Mesenchymal stem cell (in vitro differentiated cells and primary cell): ENCODE results near the gene QPRT.

Experiments used
- DNase-seq: peaks from one replicate; pipeline ENCODE4 v3.0.0-alpha.2; 2013
- H2AFZ ChIP-seq: one replicate; pipeline ENCODE4 v1.6.1; 2013; ENCODE audit warnings: low read depth, mild to moderate bottlenecking, control low read depth, inconsistent platforms, low read length, moderate library complexity
- H2AK5ac ChIP-seq: 2 replicates; pipeline ENCODE4 v1.6.1; 2013; ENCODE audit warnings: low read length, moderate library complexity, mild to moderate bottlenecking, inconsistent platforms; ENCODE audit not compliant: severe bottlenecking
- H2BK120ac ChIP-seq: one replicate; pipeline ENCODE4 v1.6.1; 2013; ENCODE audit warnings: low read depth, mild to moderate bottlenecking, inconsistent platforms, low read length, moderate library complexity
- H2BK12ac ChIP-seq, 2 experiments: one replicate each; pipeline ENCODE4 v1.6.1; 2013; ENCODE audit warnings: inconsistent platforms in 2 of 2, low read length in 2 of 2, mild to moderate bottlenecking in 2 of 2, moderate library complexity in 2 of 2, control low read depth in 1 of 2
- H2BK15ac ChIP-seq: one replicate; pipeline ENCODE4 v1.6.1; 2013; ENCODE audit warnings: mild to moderate bottlenecking, low read depth, inconsistent platforms; ENCODE audit not compliant: poor library complexity, severe bottlenecking
- H2BK5ac ChIP-seq: 2 replicates; pipeline ENCODE4 v1.6.1; 2013; ENCODE audit warnings: low read depth, mild to moderate bottlenecking, low read length, control low read depth, inconsistent platforms; ENCODE audit not compliant: poor library complexity, severe bottlenecking
- H3K14ac ChIP-seq, 2 experiments: one replicate each; pipeline ENCODE4 v1.6.1; 2013; ENCODE audit warnings: inconsistent platforms in 2 of 2, low read length in 2 of 2, control low read depth in 1 of 2, mild to moderate bottlenecking in 1 of 2, moderate library complexity in 1 of 2
- H3K18ac ChIP-seq, 2 experiments: one replicate each; pipeline ENCODE4 v1.6.1; 2013; ENCODE audit warnings: inconsistent platforms in 2 of 2, low read length in 2 of 2, control low read depth in 1 of 2, low read depth in 1 of 2, mild to moderate bottlenecking in 1 of 2
- H3K23ac ChIP-seq, 2 experiments: one replicate each; pipeline ENCODE4 v1.6.1; 2013; ENCODE audit warnings: inconsistent platforms in 2 of 2, low read length in 2 of 2, mild to moderate bottlenecking in 2 of 2, moderate library complexity in 2 of 2, control low read depth in 1 of 2
- H3K27ac ChIP-seq: 2 replicates; pipeline ENCODE4 v1.5.1; 2013; ENCODE audit warnings: mild to moderate bottlenecking, moderate library complexity, low read length, control low read depth, inconsistent platforms; ENCODE audit not compliant: poor library complexity, severe bottlenecking
- H3K27me3 ChIP-seq, 2 experiments: 2 replicates each; pipeline versions ENCODE4 v1.6.1 to v1.7.0; 2013; ENCODE audit warnings: low read length in 2 of 2, mild to moderate bottlenecking in 2 of 2, moderate library complexity in 2 of 2, control low read depth in 1 of 2, inconsistent platforms in 1 of 2; ENCODE audit not compliant: control insufficient read depth in 1 of 2, insufficient read depth in 1 of 2
- H3K36me3 ChIP-seq, 2 experiments: 2 replicates each; pipeline versions ENCODE4 v1.6.1 to v1.7.0; 2013; ENCODE audit warnings: low read length in 2 of 2, control low read depth in 1 of 2, inconsistent platforms in 1 of 2, low read depth in 1 of 2, mild to moderate bottlenecking in 1 of 2; ENCODE audit not compliant: insufficient read depth in 2 of 2, control insufficient read depth in 1 of 2
- H3K4ac ChIP-seq, 2 experiments: one replicate each; pipeline ENCODE4 v1.6.1; 2013; ENCODE audit warnings: inconsistent platforms in 2 of 2, low read length in 2 of 2, mild to moderate bottlenecking in 2 of 2, moderate library complexity in 2 of 2, control low read depth in 1 of 2, low read depth in 1 of 2
- H3K4me1 ChIP-seq: 2 replicates; pipeline ENCODE4 v1.6.1; 2013; ENCODE audit warnings: low read depth, low read length, control low read depth; ENCODE audit not compliant: control insufficient read depth, insufficient read depth
- H3K4me2 ChIP-seq: 2 replicates; pipeline ENCODE4 v1.6.1; 2013; ENCODE audit warnings: low read length, mild to moderate bottlenecking, inconsistent platforms; ENCODE audit not compliant: poor library complexity, severe bottlenecking
- H3K4me3 ChIP-seq, 2 experiments: 2 replicates each; pipeline versions ENCODE4 v1.5.1 to v1.7.0; 2013; ENCODE audit warnings: low read length in 2 of 2, mild to moderate bottlenecking in 2 of 2, control low read depth in 1 of 2, low read depth in 1 of 2; ENCODE audit not compliant: insufficient read depth in 1 of 2
- H3K79me1 ChIP-seq: replicated peaks from 2 replicates; pipeline ENCODE4 v1.6.1; 2013; ENCODE audit warnings: mild to moderate bottlenecking, control low read depth, low read length, inconsistent platforms; ENCODE audit not compliant: poor library complexity, severe bottlenecking
- H3K9ac ChIP-seq: 2 replicates; pipeline ENCODE4 v1.7.0; 2013; ENCODE audit warnings: mild to moderate bottlenecking, low read length, moderate library complexity
- H3K9me3 ChIP-seq: 2 replicates; pipeline ENCODE4 v1.7.0; 2013; ENCODE audit warnings: mild to moderate bottlenecking, low read length; ENCODE audit not compliant: control insufficient read depth
- H4K8ac ChIP-seq: one replicate; pipeline ENCODE4 v1.6.1; 2013; ENCODE audit warnings: inconsistent platforms, mild to moderate bottlenecking, low read length, moderate library complexity
- H4K91ac ChIP-seq: one replicate; pipeline ENCODE4 v1.6.1; 2013; ENCODE audit warnings: mild to moderate bottlenecking, low read length, inconsistent platforms
- WGBS: methylation state at CpG from one replicate; pipeline ENCODE4 v1.1.7; 2013; ENCODE audit warnings: mixed read lengths; 5-methylcytosine and 5-hydroxymethylcytosine counted together

Gene QPRT

GRCh38 chr16:29712809-29713208 is 33.8 kb downstream of the QPRT start:
- H2BK15ac ChIP-seq, result no peak overlapping the region
- H3K79me1 ChIP-seq, result no peaks in the 10 kb centered on the region
- H3K4me3 ChIP-seq, result no peak overlapping the region
- no peak overlapping the region for H3K27ac ChIP-seq
- peaks cover 3% of the 10 kb centered on the region for H3K4me1 ChIP-seq
- no peak overlapping the region for H2AK5ac ChIP-seq
- no peak overlapping the region for H4K8ac ChIP-seq
- no peak overlapping the region for H3K4ac ChIP-seq
- no peak overlapping the region for H3K9ac ChIP-seq
- no peaks in the 10 kb centered on the region for H3K36me3 ChIP-seq
- no peak overlapping the region for H2BK5ac ChIP-seq
- DNase-seq, result no peak
- no peak overlapping the region for H3K23ac ChIP-seq
- 88% methylated on average over 3 of the region's 4 CpGs for WGBS
- H3K9me3 ChIP-seq, result no peaks in the 10 kb centered on the region
- no peak overlapping the region for H2AFZ ChIP-seq
- no peak overlapping the region for H4K91ac ChIP-seq
- H3K14ac ChIP-seq, result no peak overlapping the region
- H2BK120ac ChIP-seq, result no peak overlapping the region
- no peak overlapping the region for H2BK12ac ChIP-seq
- peaks cover 0 to 14% of the 10 kb centered on the region in 2 experiments for H3K27me3 ChIP-seq
- H3K4me2 ChIP-seq, result no peak overlapping the region
- no peak overlapping the region for H3K18ac ChIP-seq

GRCh38 chr16:29714396-29714795 is 35.4 kb downstream of the QPRT start:
- no peak overlapping the region for H2BK12ac ChIP-seq
- H4K8ac ChIP-seq, result no peak overlapping the region
- DNase-seq, result no peak
- H3K4ac ChIP-seq, result no peak overlapping the region
- no peak overlapping the region for H2BK5ac ChIP-seq
- H3K27me3 ChIP-seq, result peaks cover 0 to 16% of the 10 kb centered on the region in 2 experiments
- no peak overlapping the region for H3K4me2 ChIP-seq
- H3K9ac ChIP-seq, result no peak overlapping the region
- no peaks in the 10 kb centered on the region for H3K79me1 ChIP-seq
- H3K4me1 ChIP-seq, result peaks cover 3% of the 10 kb centered on the region
- WGBS, result 95% methylated on average over 2 of the region's 2 CpGs
- H2AK5ac ChIP-seq, result no peak overlapping the region
- H4K91ac ChIP-seq, result no peak overlapping the region
- H2BK15ac ChIP-seq, result no peak overlapping the region
- H3K18ac ChIP-seq, result no peak overlapping the region
- no peaks in the 10 kb centered on the region for H3K9me3 ChIP-seq
- no peak overlapping the region for H2BK120ac ChIP-seq
- no peak overlapping the region for H3K14ac ChIP-seq
- no peak overlapping the region for H3K4me3 ChIP-seq
- no peaks in the 10 kb centered on the region for H3K36me3 ChIP-seq
- no peak overlapping the region for H2AFZ ChIP-seq
- H3K27ac ChIP-seq, result no peak overlapping the region
- no peak overlapping the region for H3K23ac ChIP-seq

GRCh38 chr16:29714972-29715371 is 36.0 kb downstream of the QPRT start:
- Histone ChIP-seq H3K9ac (no peak overlapping the region), H4K91ac (no peak overlapping the region), H2BK12ac (no peak overlapping the region), H3K27ac (no peak overlapping the region), H2BK5ac (no peak overlapping the region), H3K4me3 (no peak overlapping the region), H2BK15ac (no peak overlapping the region), H3K4ac (no peak overlapping the region), H3K27me3 (peaks cover 0 to 17% of the 10 kb centered on the region in 2 experiments), H3K18ac (no peak overlapping the region), H3K79me1 (no peaks in the 10 kb centered on the region), H3K4me2 (no peak overlapping the region), H3K23ac (no peak overlapping the region), H2BK120ac (no peak overlapping the region), H3K14ac (no peak overlapping the region), H4K8ac (no peak overlapping the region), H3K9me3 (no peaks in the 10 kb centered on the region), H3K4me1 (peaks cover 3% of the 10 kb centered on the region), H2AK5ac (no peak overlapping the region), H2AFZ (no peak overlapping the region), H3K36me3 (no peaks in the 10 kb centered on the region)
- WGBS, result no CpG with 5 or more reads among the region's 1 CpG
- no peak for DNase-seq

- H3K36me3 ChIP-seq, result no peaks in the 10 kb centered on the region
- no peak overlapping the region for H2AK5ac ChIP-seq
- H2BK15ac ChIP-seq, result no peak overlapping the region
- H3K14ac ChIP-seq, result no peak overlapping the region
- no peak overlapping the region for H2AFZ ChIP-seq
- peaks cover 0 to 17% of the 10 kb centered on the region in 2 experiments for H3K27me3 ChIP-seq
- no peak overlapping the region for H2BK12ac ChIP-seq
- no peak for DNase-seq
- no peak overlapping the region for H3K4me2 ChIP-seq
- no peak overlapping the region for H3K18ac ChIP-seq
- no peak overlapping the region for H3K4me3 ChIP-seq
- 85% methylated on average over 7 of the region's 7 CpGs for WGBS
- H3K4me1 ChIP-seq, result no peaks in the 10 kb centered on the region
- H3K27ac ChIP-seq, result no peak overlapping the region
- H4K91ac ChIP-seq, result no peak overlapping the region
- no peaks in the 10 kb centered on the region for H3K9me3 ChIP-seq
- no peak overlapping the region for H2BK120ac ChIP-seq
- H2BK5ac ChIP-seq, result no peak overlapping the region
- no peaks in the 10 kb centered on the region for H3K79me1 ChIP-seq
- no peak overlapping the region for H4K8ac ChIP-seq
- H3K23ac ChIP-seq, result no peak overlapping the region
- no peak overlapping the region for H3K9ac ChIP-seq
- H3K4ac ChIP-seq, result no peak overlapping the region
These were observed 38.1 kb downstream of the QPRT start for GRCh38 chr16:29717113-29717512.
